HG02970 (cell line): ENCODE data around the gene ASB11.

ENCODE experiments used
- ATAC-seq: cut with Tn5 transposase; IDR thresholded peaks from one replicate; pipeline ENCODE4 v1.9.1; 2021; ENCODE audit warnings: mild to moderate bottlenecking, moderate library complexity, moderate number of reproducible peaks; ENCODE audit not compliant: unreplicated experiment, low FRiP score

Gene ASB11

GRCh38 chrX:15315509-15315908 is at the start of gene ASB11:
ASB11 (minus strand) TSS chrX:15315640; CDS start chrX:15315605, 35 bp downstream.
- ATAC-seq: no peak

- no peak for ATAC-seq
These were observed 44.3 kb upstream of the ASB11 start for GRCh38 chrX:15359701-15360100.

GRCh38 chrX:15358533-15358932 is 43.1 kb upstream of the ASB11 start:
- no peak for ATAC-seq

- ATAC-seq: no peak
These were observed 41.0 kb upstream of the ASB11 start for GRCh38 chrX:15356444-15356843.

GRCh38 chrX:15350329-15350996 is 35.0 kb upstream of the ASB11 start:
- ATAC-seq: no peak

- no peak for ATAC-seq
These were observed 33.6 kb upstream of the ASB11 start for GRCh38 chrX:15349046-15349445.

GRCh38 chrX:15345976-15346375 is 30.5 kb upstream of the ASB11 start:
- no peak for ATAC-seq

GRCh38 chrX:15344106-15344505 is 28.7 kb upstream of the ASB11 start:
- no peak for ATAC-seq

GRCh38 chrX:15343075-15343476 is 27.6 kb upstream of the ASB11 start:
- no peak for ATAC-seq

GRCh38 chrX:15340867-15341266 is 25.4 kb upstream of the ASB11 start:
- no peak for ATAC-seq

GRCh38 chrX:15336023-15336413 is 20.6 kb upstream of the ASB11 start:
- ATAC-seq: no peak

- ATAC-seq: peak; percentile 97
These were observed 19.9 kb upstream of the ASB11 start, which contains the start of gene PIGA for GRCh38 chrX:15335135-15336022. PIGA (minus strand) TSS chrX:15335523; CDS start chrX:15331930, 3,593 bp downstream.

GRCh38 chrX:15334561-15334960 is 19.1 kb upstream of the ASB11 start:
- ATAC-seq: no peak

- no peak for ATAC-seq
These were observed 13.4 kb upstream of the ASB11 start for GRCh38 chrX:15328821-15329220.

- ATAC-seq: no peak
These were observed 12.7 kb upstream of the ASB11 start for GRCh38 chrX:15328131-15328530.

GRCh38 chrX:15322472-15322871 is 7.0 kb upstream of the ASB11 start:
- no peak for ATAC-seq

- no peak for ATAC-seq
These were observed 6.6 kb upstream of the ASB11 start for GRCh38 chrX:15322072-15322471.

- no peak for ATAC-seq
These were observed 6.0 kb upstream of the ASB11 start for GRCh38 chrX:15321447-15321846.

- no peak for ATAC-seq
These were observed 4.9 kb upstream of the ASB11 start for GRCh38 chrX:15320297-15320696.

GRCh38 chrX:15319075-15319474 is 3.6 kb upstream of the ASB11 start:
- ATAC-seq: no peak

GRCh38 chrX:15314472-15314871 is 968 bp downstream of the ASB11 start:
- ATAC-seq: no peak

- ATAC-seq: no peak
These were observed 4.3 kb downstream of the ASB11 start for GRCh38 chrX:15311119-15311518.
